ENCODE measurements around the gene PSMD2.
"Not testable (repeated sequence)": the region's sequence is repeated elsewhere in the genome, so short reads cannot be mapped to it uniquely, and the experiment has no call there.

PSMD2 gene

GRCh38 chr3:184336547-184337398 lies 37.7 kb downstream of the PSMD2 start:
- no peak for TF ChIP-seq CTCF (conservative IDR thresholded peaks at IDR 0.05)
- no peak for TF ChIP-seq ZFX (IDR thresholded peaks at IDR 0.05)
- peak overlapping the region; percentile 81 for H3K27ac ChIP-seq

- H3K27ac ChIP-seq, result peak within 1 kb of the TSS; percentile 81
- TF ChIP-seq CTCF (conservative IDR thresholded peaks at IDR 0.05) (no peak), ZFX (IDR thresholded peaks at IDR 0.05) (no peak)
Observed at GRCh38 chr3:184337399-184337714, 38.3 kb downstream of the PSMD2 start, which contains the start of gene FAM131A. TSS of gene FAM131A (plus strand) at chr3:184337600. CDS start at chr3:184337631, 31 bp downstream.

GRCh38 chr3:184337981-184338380 lies 38.9 kb downstream of the PSMD2 start:
- peak overlapping the region; percentile 81 for H3K27ac ChIP-seq
- TF ChIP-seq CTCF (conservative IDR thresholded peaks at IDR 0.05) (no peak), ZFX (IDR thresholded peaks at IDR 0.05) (no peak)

GRCh38 chr3:184338511-184338945 lies 39.5 kb downstream of the PSMD2 start:
- no peak overlapping the region for H3K27ac ChIP-seq
- TF ChIP-seq ZFX (IDR thresholded peaks at IDR 0.05), result no peak
- TF ChIP-seq CTCF (conservative IDR thresholded peaks at IDR 0.05), result no peak

- H3K27ac ChIP-seq, result no peak overlapping the region
Observed at GRCh38 chr3:184339001-184339400, 40.0 kb downstream of the PSMD2 start.

GRCh38 chr3:184339451-184340135 lies 40.6 kb downstream of the PSMD2 start:
- not testable (repeated sequence) for H3K27ac ChIP-seq

More at GRCh38 chr3:184339001-184339400, 40.0 kb downstream of the PSMD2 start:
- no peak for TF ChIP-seq ZFX (IDR thresholded peaks at IDR 0.05)
- no peak for TF ChIP-seq CTCF (conservative IDR thresholded peaks at IDR 0.05)

- TF ChIP-seq ZFX (IDR thresholded peaks at IDR 0.05) (no peak), CTCF (conservative IDR thresholded peaks at IDR 0.05) (no peak)
- no peak overlapping the region for H3K27ac ChIP-seq
Observed at GRCh38 chr3:184341925-184342324, 42.9 kb downstream of the PSMD2 start.

Measured in C4-2B (cell line).